GM21825 (cell line): ENCODE measurements around the gene GABPB2.

Source experiments
- ATAC-seq: cut with Tn5 transposase; IDR thresholded peaks from one replicate; pipeline ENCODE4 v1.9.1; 2021; ENCODE audit warnings: mild to moderate bottlenecking, moderate library complexity; ENCODE audit not compliant: unreplicated experiment

The GABPB2 gene

DNA sequence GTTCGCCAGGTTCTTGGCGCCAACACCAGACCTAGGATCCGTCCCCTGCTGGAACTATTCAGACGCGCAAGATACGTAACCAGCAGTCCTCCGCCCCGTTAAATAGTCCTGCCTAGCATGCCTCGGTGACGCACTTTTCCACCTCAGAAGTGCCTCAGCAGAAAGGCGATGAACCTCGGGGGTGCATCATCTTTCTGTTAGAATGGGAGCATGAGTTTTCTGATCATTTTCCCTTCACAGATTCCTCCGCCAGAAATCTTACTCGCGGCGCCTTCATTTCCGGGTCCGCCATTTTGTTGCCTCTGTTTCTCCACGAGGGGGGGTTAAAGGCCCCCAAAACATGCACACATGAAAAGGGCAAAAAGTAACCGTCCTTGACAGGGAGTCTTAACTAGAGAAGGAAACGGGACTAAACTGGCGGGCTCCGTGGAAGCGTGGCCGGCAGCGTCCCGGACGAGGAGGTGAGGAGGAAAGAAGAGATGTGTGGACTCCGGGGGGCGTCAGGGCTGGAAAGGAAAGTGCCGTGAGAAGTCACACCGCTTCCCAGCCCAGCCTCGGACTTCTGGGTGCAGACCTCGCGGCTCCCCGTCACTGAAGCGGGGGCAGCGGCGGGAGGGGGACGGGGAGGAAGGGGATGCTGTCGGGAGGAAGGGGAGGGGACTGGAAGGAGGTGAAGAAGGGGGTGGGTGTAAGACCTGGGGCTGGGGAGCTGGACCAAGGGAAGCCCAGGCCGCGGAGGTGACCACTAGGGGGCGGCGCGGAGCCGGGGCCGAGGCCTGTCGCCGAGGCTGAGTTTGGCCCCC lies at the start of gene GABPB2:
Gene GABPB2 (plus strand): TSS at position 288 of the 803 bp plus-strand sequence. CDS start 17,429 bp downstream, outside the sequence.
- peak; percentile 79 for ATAC-seq

DNA sequence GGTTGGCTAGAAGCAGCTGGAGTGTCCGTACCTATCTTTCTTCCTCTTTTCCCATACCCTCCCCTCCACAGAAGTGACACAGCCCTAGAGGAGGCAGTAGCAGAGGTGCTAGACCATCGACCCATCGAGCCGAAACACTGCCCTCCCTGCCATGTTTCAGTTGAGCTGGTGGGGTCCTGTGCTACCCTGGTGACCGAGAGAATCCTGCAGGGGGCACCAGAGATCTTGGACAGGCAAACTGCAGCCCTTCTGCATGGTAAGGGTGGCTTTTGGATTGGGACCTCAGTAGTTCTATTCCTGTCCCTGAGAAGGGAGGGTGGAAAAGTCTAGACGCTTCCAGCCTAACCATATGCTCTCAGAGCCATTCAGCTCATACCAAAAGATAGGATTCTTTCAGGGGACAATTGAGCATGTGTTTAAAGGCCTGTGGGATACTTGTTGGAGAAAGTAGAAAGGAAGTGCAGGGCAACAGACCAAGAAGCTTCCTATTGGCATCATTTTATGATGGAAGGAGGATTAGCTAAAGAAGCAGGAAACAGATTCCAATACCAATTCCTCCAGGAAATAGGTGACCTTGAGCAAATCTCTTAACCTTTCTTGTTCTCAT lies 45.9 kb upstream of the GABPB2 start:
- ATAC-seq, result no peak

DNA sequence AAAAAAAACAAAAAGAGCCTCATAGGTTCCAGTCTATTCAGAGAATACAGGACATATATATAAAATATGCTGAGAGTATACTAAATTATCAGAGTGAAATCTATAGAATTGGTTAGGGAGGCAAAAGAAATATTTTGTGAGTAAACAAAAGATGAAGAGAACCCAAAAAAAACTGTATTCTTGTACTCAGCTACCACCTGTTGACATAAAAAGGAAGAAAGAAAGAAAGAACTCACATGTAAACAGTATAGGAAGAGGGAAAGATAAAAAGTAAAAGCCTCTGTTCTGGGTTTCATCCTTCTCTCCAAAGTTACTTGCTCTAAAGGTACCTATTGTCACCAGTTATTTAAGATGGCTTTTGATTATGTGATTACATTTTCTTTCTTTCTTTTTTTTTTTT lies 44.1 kb upstream of the GABPB2 start:
- ATAC-seq, result no peak

DNA sequence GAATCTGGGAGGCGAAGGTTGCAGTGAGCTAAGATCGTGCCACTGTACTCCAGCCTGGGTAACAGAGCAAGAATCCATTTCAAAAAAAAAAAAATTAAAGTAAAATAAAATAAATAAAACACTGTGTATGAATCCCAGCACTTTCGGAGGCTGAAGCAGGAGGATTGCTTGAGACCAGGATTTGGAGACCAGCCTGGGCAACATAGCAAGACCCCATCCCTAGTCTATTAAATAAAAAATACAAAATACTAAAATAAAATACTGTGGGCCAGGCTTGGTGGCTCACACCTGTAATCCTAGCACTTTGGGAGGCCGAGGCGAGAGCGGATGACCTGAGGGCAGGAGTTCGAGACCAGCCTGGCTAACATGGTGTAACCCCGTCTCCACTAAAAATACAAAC lies 38.4 kb upstream of the GABPB2 start:
- no peak for ATAC-seq

DNA sequence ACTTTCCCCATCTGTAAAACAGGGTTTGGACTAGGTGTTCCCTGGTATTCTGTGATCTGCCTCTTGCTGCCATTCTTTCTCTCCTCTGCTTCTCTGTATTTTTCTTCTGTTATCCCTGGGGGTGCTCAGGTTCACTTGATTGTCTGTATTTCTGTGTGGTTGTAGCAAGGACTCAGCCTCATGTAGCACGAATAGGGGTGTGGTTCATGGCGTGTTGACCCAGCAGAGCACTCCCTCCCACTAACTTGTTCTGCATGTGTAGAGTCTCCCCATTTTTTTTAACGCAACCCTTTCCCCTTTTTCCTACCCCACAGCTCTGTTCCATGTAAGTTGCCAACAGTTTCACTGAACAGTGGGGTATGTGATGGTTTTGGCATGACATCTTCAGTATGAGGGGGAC lies 35.4 kb upstream of the GABPB2 start:
- ATAC-seq, result no peak

DNA sequence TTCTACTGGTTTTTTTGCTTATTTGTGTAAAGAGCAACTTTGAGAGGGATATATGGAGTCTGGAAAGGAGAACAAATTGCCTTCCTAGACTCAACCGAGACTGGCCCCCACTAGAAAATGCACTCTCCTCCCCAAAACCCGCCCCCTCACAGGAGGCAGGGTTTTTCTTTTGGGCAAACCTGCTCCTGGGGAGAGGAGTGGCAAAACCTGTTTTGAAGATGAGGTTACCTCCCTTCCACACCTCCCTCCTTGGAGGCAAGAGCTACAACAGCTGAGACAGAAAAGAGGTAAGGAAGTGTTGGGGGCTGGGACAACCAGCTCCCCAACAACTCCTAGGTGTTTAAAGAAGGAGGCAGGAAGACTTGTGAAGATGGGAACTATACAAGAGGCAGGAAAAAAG lies 34.2 kb upstream of the GABPB2 start, which contains the start of gene BNIPL:
Gene BNIPL (plus strand): TSS at position 231 of the 400 bp plus-strand sequence. CDS start 140 bp downstream, at position 371.
- ATAC-seq, result no peak

DNA sequence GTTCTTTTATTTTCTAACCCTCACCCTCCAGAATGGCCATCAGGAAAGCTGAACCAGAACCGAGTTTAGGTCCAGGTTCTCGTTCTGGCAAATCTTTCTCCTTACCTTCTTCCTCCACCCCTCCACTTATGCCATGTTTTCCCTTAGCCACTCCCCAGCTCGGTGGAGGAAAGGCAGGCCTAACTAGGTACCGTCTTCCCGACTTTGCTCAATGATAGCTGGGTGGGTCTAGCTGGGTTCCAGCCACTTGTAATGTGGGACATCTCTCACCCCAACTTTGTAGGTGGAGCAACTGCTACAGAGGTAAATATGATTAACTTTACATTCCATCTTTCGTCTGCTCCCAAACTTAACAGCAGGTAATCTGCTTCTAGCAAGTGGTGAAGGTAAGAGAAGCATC lies 33.5 kb upstream of the GABPB2 start:
- ATAC-seq, result no peak

DNA sequence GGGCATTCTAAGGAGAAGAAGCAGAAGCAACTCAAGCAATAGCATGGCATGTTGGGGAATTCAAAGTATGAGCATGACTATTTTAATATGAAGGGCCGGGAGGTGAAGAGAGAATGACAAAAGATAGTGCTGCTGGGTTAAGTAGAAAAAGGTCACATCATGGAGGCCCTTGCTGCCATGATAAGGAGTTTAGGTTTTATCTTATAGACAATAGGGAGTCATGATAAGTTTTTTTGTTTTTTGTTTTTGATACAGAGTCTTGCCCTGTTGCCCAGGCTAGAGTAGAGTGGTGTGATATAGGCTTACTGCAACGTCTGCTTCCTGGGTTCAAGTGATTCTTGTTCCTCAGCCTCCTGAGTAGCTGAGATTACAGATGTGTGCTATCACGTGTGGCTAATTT lies 31.0 kb upstream of the GABPB2 start:
- ATAC-seq, result no peak

DNA sequence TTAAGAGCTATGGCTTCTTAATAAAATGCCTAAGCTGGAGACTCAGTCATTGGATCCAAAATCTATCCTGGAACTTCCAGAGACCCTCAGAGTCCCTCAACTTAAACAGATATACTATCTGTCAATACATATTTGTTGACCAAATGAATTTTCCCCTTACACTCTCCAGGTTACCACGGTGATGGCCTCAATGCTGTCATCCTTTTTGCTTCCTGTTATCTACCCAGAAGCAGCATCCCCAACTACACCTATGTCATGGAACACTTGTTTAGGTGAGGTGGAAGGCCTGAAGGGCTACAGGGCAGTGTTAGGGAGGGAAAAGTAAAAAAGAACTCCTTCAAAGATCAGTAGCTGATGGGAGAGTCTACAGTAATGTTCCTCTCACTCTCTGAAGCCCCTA lies 27.4 kb upstream of the GABPB2 start:
- no peak for ATAC-seq

DNA sequence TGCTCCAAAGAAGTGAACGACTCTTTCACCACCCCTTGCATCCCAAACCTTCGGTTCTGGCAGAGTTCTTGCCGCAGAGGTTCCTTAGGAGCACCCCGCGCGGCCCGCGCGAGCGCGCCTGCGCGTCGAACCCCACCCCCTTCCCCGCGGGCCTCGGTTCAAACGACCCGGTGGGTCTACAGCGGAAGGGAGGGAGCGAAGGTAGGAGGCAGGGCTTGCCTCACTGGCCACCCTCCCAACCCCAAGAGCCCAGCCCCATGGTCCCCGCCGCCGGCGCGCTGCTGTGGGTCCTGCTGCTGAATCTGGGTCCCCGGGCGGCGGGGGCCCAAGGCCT lies 23.0 kb upstream of the GABPB2 start, which contains the start of gene C1orf56:
Gene C1orf56 (plus strand): TSS at position 161 of the 334 bp plus-strand sequence. CDS start 97 bp downstream, at position 258.
- peak; percentile 36 for ATAC-seq

DNA sequence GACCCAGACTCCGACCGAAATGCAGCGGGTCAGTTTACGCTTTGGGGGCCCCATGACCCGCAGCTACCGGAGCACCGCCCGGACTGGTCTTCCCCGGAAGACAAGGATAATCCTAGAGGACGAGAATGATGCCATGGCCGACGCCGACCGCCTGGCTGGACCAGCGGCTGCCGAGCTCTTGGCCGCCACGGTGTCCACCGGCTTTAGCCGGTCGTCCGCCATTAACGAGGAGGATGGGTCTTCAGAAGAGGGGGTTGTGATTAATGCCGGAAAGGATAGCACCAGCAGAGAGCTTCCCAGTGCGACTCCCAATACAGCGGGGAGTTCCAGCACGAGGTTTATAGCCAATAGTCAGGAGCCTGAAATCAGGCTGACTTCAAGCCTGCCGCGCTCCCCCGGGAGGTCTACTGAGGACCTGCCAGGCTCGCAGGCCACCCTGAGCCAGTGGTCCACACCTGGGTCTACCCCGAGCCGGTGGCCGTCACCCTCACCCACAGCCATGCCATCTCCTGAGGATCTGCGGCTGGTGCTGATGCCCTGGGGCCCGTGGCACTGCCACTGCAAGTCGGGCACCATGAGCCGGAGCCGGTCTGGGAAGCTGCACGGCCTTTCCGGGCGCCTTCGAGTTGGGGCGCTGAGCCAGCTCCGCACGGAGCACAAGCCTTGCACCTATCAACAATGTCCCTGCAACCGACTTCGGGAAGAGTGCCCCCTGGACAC lies 22.5 kb upstream of the GABPB2 start:
- ATAC-seq, result peak; percentile 43

DNA sequence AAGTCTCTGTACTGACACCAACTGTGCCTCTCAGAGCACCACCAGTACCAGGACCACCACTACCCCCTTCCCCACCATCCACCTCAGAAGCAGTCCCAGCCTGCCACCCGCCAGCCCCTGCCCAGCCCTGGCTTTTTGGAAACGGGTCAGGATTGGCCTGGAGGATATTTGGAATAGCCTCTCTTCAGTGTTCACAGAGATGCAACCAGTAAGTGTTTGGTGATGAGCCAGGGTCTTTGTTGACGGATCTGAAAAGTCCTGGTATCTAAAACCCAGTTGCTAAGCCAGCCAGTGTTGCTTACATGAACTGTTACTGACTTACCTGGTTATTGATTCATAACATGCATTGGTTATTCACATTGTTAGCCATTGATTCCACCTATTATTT lies 21.9 kb upstream of the GABPB2 start:
- ATAC-seq, result no peak

DNA sequence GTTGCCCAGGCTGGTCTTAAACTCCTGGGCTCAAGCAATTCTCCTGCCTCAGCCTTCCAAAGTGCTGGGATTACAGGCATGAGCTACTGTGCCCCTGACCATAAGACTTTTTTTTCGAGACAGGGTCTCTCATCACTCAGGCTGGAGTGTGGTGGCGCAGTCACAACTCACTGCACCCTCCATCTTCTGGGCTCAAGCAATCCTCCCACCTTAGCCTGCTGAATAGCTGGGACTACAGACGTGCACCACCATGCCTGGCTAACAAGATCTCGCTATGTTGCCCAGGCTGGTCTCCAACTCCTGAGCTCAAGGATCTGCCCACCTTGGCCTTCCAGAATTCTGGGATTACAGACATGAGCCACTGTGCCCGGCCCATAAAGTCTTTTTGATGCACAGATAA lies 21.1 kb upstream of the GABPB2 start:
- no peak for ATAC-seq

DNA sequence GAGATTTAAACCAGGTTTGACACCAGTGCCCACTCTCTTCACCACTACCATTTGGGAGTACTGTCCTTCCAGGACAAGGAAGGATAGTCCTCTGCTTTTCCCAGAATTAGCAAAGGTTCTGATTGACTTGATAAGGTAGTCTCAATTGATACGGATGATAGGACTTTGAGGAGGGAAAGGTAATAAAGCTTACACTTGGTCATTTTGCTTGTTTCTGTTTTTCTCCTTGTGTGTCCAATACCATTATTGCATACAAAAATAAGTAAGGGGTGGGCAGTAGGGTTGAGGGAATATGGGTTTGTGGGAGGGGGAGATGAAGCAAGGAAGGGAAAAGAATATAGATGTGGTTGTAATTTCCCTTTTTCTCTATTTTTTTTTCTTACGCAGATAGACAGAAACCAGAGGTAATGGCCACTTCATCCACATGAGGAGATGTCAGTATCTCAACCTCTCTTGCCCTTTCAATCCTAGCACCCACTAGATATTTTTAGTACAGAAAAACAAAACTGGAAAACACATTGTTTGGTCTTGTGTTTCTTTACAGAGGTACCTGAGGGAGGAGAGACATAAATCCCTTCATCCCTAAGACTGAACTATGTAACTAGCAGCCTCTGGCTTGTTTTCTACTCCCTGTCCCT lies 20.4 kb upstream of the GABPB2 start:
- ATAC-seq, result no peak

DNA sequence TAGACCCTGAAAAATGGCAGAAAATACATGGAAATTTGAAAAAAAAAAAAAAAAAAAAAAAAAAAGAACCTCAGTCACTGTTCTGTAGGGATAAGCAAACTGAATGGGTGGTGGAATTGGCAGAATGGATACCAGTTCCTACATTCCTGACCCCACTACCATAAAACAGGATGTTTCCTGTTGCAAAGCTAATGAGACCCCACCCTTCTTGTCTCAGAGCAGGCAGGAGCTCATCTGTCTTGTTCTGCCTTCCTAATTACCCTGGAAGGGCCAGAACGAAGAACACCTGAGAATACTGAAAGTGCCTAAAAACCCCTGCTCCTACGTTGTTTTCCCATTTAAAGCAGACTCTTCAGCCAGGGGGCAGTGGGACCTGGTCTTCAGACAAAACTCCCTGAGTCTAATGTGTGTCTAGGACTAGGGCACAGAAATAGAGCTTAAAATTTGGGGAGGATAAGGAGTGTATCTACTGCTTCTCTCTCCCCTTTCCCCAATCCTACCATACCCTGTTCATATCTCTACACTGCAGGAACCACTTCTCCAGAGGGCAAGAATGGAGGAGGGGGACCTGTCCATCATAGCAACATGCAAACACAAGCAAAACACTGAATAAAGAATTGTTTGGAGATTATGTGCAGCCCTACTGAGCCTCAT lies 19.1 kb upstream of the GABPB2 start:
- no peak for ATAC-seq

DNA sequence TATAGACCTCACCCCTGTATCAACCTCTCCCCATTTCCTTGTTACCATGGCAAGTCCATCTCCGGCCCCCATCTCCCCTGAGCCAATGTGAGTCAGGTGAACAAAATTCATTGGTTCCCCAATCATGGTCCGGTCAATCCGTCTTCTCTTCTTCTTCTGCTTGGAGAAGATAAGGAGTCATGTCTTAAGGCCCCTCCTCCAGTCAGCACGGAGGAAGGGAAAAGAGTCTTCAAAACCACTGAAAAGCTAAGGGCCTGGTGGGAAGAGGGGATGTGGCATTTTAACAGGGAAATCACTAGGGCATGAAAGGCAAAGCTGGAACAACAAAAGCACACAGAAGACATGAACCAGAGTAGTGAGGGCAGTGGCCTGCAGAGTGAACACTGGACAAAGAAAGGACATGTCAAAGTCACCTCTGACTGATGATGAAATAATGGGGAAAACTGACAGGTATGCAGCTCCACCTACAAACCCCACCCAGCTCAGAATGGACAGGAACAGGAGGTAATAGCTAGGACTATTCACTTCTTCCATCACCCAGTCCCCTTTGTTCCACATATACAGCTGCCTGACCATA lies 15.5 kb upstream of the GABPB2 start:
- ATAC-seq, result no peak

DNA sequence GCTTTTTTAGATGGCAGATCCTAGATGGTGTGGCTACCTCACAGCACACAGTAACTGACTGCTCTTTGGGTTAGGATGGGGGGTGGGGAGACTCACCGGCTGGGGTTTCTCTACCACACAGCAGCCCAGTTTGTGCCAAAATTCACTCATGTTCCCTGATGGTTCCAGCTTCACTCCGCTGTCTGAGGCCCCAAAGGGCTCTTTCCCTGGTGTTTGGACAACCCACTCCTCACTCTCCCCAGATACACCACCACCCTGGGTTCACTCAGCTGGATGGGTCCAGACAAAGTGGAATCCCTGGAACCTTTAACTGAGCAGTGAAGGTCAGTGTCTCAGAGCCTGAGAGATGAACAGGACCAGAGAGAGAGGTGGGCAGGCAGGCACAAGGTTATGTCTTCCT lies 15.0 kb upstream of the GABPB2 start:
- no peak for ATAC-seq

DNA sequence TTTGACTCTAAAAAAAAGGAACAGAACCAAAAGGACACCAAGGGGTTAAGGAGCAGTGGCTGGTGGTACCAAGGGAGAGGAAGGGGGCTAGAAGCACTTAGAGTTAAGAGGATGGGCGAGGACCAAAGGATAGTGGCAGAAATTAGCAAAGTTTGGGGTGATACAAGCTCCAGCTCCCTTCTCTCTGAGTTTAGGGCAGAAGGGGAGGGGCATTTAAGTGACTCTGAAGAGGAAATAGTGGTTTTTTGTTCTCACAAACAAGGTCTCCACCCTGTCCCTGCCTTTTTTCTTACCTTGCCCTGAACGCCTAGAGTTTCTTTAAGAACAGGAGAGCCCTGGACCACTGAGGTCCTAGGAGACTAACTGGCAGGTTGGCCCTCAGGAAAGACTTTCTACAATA lies 14.4 kb upstream of the GABPB2 start:
- no peak for ATAC-seq

DNA sequence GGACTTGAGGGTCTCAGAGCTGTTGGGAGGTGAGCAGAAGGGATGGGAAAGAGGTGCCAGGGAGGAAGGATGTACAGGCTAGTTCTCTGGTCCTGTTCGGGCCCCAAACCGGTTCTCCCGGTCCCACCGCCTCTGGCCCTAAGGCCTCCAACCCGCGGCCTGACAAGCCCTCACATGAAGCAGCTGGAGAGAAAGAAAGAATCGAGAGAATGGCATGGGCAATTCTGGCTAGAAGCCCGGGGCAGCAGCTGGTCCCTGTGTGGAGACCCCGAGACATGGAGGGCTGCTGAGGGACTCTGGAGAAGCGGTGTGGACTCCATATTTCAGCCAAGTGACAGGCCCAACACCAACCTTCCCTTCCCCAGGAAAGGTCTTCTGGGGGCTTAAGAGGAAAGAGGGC lies 11.9 kb upstream of the GABPB2 start:
- no peak for ATAC-seq
